Nephron progenitor cell (in vitro differentiated cells): ENCODE data around the gene NOLC1.
A peak's percentile ranks its signal among the peaks of the same experiment; 100 is the strongest.

Experiments used
- DNase-seq: peaks from one replicate; pipeline ENCODE4 v3.0.0; 2021
- H3K27ac Mint-ChIP-seq: 2 replicates; pipeline ENCODE4 v1.8.0; 2021; ENCODE audit warnings: mild to moderate bottlenecking, moderate library complexity, mixed read lengths
- H3K27me3 Mint-ChIP-seq: 2 replicates; pipeline ENCODE4 v1.8.0; 2021; ENCODE audit warnings: mild to moderate bottlenecking, low read depth, mixed read lengths; ENCODE audit not compliant: poor library complexity
- H3K36me3 Mint-ChIP-seq: 2 replicates; pipeline ENCODE4 v1.8.0; 2021; ENCODE audit warnings: low read depth, mixed read lengths
- H3K4me1 Mint-ChIP-seq: 2 replicates; pipeline ENCODE4 v1.8.0; 2021; ENCODE audit warnings: mixed read lengths
- H3K4me3 Mint-ChIP-seq: 2 replicates; pipeline ENCODE4 v1.8.0; 2021; ENCODE audit warnings: mild to moderate bottlenecking, moderate library complexity, mixed read lengths
- H3K9me3 Mint-ChIP-seq: 2 replicates; pipeline ENCODE4 v1.8.0; 2021; ENCODE audit warnings: mild to moderate bottlenecking, moderate library complexity, mixed read lengths
- CTCF ChIP-seq: fragments of 200-600 bp; sonication (generic); IDR thresholded peaks from 2 replicates; pipeline ENCODE4 v1.5.0; 2021; ENCODE audit warnings: antibody characterized with exemption

The NOLC1 gene

GRCh38 chr10:102132193-102132562, 20.0 kb upstream of the NOLC1 start:
- Mint-ChIP-seq H3K27ac (no peak overlapping the region), H3K27me3 (no peaks in the 10 kb centered on the region), H3K9me3 (no peaks in the 10 kb centered on the region), H3K4me3 (peak overlapping the region; percentile 93), H3K36me3 (no peaks in the 10 kb centered on the region), H3K4me1 (peaks cover 37% of the 10 kb centered on the region)
- no peak for TF ChIP-seq CTCF
- no peak for DNase-seq

- DNase-seq: peak; percentile 95
- Mint-ChIP-seq H3K27ac (peak within 1 kb of the TSS; percentile 98), H3K36me3 (no peaks in the 10 kb centered on the region), H3K4me3 (peak within 1 kb of the TSS; percentile 93), H3K4me1 (peaks cover 43% of the 10 kb centered on the region), H3K27me3 (no peaks in the 10 kb centered on the region), H3K9me3 (no peaks in the 10 kb centered on the region)
- TF ChIP-seq CTCF: peak; percentile 95
Measured at GRCh38 chr10:102132563-102133372, 19.4 kb upstream of the NOLC1 start, which contains the start of gene PPRC1. Gene PPRC1 (plus strand): TSS chr10:102133040. CDS start chr10:102133069, 29 bp downstream.

- Mint-ChIP-seq H3K4me1 (peaks cover 43% of the 10 kb centered on the region), H3K9me3 (no peaks in the 10 kb centered on the region), H3K27me3 (no peaks in the 10 kb centered on the region), H3K27ac (peak overlapping the region; percentile 98), H3K36me3 (peaks cover 4% of the 10 kb centered on the region), H3K4me3 (peak overlapping the region; percentile 93)
- DNase-seq: peak; percentile 67
- TF ChIP-seq CTCF: no peak
Measured at GRCh38 chr10:102133373-102134195, 18.6 kb upstream of the NOLC1 start.

GRCh38 chr10:102134416-102134815, 17.8 kb upstream of the NOLC1 start:
- DNase-seq: no peak
- Mint-ChIP-seq H3K4me3 (peak overlapping the region; percentile 93), H3K9me3 (no peaks in the 10 kb centered on the region), H3K36me3 (peaks cover 11% of the 10 kb centered on the region), H3K4me1 (peaks cover 43% of the 10 kb centered on the region), H3K27me3 (no peaks in the 10 kb centered on the region), H3K27ac (peak overlapping the region; percentile 94)
- TF ChIP-seq CTCF: no peak

- no peak overlapping the region for H3K4me3 Mint-ChIP-seq
- TF ChIP-seq CTCF: no peak
- DNase-seq: no peak
- no peaks in the 10 kb centered on the region for H3K9me3 Mint-ChIP-seq
- peak overlapping the region; percentile 68 for H3K27ac Mint-ChIP-seq
- H3K36me3 Mint-ChIP-seq: peaks cover 27% of the 10 kb centered on the region
- H3K4me1 Mint-ChIP-seq: peaks cover 43% of the 10 kb centered on the region
- no peaks in the 10 kb centered on the region for H3K27me3 Mint-ChIP-seq
Measured at GRCh38 chr10:102135956-102136526, 16.1 kb upstream of the NOLC1 start.
